ENCODE data around the gene ELAVL4.

DNA sequence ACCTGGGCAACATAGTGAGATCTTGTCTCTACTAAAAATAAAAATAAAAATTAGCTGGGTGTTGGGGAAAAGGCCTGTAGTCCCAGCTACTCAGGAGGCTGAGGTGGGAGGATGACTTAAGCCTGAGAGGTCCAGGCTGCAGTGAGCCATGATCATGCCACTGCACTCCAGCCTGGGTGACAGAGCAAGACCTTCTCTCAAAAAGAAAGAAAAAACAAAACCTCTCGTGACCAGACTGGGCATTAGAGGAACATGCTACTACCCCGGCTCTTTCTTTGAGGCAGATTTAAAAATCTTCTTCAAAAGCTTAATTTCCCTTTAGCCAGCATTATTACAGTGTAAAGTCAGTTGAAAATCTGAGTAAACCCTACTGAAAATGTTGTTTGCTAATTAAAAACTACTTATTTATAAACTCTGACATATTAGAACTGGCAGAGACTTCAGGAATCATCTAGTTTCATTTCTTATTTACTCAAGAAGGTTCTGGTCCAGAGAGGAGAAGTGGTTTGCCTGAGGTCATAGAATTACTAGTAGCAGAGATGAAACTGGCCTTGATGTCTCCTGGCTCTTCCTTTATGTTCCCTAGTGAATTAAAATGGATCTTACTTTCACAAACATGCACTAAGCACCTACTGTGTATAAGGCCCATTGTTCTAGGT lies 11.6 kb upstream of the ELAVL4 start:
- TF ChIP-seq, protein P1, sequence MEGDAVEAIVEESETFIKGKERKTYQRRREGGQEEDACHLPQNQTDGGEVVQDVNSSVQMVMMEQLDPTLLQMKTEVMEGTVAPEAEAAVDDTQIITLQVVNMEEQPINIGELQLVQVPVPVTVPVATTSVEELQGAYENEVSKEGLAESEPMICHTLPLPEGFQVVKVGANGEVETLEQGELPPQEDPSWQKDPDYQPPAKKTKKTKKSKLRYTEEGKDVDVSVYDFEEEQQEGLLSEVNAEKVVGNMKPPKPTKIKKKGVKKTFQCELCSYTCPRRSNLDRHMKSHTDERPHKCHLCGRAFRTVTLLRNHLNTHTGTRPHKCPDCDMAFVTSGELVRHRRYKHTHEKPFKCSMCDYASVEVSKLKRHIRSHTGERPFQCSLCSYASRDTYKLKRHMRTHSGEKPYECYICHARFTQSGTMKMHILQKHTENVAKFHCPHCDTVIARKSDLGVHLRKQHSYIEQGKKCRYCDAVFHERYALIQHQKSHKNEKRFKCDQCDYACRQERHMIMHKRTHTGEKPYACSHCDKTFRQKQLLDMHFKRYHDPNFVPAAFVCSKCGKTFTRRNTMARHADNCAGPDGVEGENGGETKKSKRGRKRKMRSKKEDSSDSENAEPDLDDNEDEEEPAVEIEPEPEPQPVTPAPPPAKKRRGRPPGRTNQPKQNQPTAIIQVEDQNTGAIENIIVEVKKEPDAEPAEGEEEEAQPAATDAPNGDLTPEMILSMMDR (IDR thresholded peaks at IDR 0.05) = no peak
- no peak for TF ChIP-seq POLR2A (IDR thresholded peaks at IDR 0.05)
